ENCODE data around the gene FAM149B1.

Gene FAM149B1

DNA sequence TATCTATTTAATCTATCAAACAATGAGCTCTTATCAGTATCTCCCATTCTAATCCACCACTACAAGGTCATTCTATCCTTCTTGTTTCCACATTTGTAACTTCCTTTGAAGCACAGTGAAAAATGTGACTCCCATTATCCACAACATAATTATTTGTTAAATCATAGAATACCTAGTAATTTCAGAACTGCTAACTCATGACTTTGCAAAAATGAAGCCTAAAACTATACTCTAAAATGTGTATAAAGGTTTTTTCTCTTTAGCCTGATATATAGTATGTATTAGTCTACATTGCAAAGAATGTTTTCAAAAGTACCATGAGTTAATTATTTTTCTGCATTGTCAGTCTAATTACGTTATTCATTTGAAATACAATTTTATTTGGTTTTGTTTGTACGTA, 96.5 kb downstream of the FAM149B1 start:
- in situ Hi-C loops (cut with MboI; ENCODE audit: low sequenced_read_pairs), result no loop called here

DNA sequence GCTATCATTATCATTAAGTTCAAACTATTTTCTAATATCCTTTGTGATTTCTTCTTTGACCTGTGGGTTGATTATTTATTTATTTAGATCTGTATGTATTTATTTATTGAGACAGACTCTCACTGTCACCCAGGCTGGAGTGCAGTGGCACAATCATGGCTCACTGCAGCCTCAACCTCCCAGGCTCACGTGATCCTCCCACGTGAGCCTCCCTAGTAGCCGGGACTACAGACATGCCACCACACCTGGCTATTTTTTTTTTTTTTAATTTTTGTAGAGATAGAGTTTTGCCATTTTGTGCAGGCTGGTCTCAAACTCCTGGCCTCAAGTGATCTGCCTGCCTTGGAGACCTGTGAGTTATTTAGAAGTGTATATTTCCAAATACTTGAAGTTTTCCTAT, 113.2 kb downstream of the FAM149B1 start:
- in situ Hi-C loops (cut with MboI; ENCODE audit: low sequenced_read_pairs), result no loop called here

DNA sequence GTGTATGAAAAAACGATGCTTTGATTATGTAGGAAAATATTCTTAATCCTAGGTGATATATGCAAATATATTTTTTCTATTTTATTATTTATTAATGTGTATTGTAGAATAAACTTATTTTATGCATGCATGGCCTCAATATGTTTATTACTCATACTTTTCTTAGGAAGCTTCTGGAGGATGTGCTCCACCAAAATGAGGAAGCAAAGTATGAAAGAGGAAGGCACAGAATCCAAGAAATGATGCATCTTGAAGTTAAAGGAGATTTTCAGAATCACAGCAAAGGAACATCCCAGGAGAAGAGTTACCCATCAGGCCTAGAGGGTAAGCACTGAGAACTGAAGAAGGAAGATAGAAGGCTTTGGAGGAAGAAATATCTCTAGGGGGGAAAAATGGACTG, 119.5 kb downstream of the FAM149B1 start:
- in situ Hi-C loops (cut with MboI; ENCODE audit: low sequenced_read_pairs), result no loop called here

DNA sequence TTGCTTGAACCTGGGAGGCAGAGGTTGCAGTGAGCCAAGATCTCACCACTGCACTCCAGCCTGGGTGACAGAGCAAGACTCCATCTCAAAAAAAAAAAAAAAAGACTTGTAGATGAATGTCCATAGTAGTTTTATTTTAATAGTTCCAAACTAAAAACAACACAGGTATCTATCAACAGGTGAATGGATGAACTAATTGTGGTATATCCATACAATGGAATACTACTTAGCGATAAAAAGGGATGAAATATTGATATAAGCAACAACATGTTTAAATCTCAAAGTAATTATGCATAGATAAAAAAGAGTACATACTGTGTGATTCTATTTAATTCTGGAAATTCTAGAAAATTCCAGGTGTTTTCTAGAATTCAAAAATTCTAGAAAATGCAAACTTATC, 122.0 kb downstream of the FAM149B1 start:
- in situ Hi-C loops (cut with MboI; ENCODE audit: low sequenced_read_pairs), result no loop called here

DNA sequence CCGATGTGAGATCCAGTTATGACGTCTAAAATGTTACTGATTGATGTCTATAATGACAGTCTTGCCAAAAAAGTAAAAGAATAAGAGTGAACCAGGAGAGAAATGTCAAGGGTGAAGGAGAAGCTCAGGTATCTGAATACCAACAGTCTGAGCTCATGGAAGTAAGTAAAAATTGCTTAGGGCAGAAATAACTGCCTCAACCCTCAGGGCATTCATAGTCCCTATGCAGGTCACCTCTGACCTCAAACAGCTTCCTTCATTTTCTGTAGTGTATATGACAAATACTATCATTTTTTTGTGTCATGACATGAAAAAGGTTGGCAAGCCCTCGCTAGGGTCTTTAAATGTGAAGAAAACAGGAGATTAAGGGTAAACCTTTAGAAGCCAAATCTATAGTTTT, 125.5 kb downstream of the FAM149B1 start:
- in situ Hi-C loops (cut with MboI; ENCODE audit: low sequenced_read_pairs), result no loop called here

Data from hTERT RPE-1 (cell line).